Measurements from ENCODE around the gene C10orf71. TPM values are rescaled to one million over a fixed set of nuclear protein-coding genes. Genes with fewer than 3 reads are reported as not detected.

The C10orf71 gene
- total and polyA plus RNA-seq, 2 of the 8 experiments (the other 6 are each of a cell fraction or from before 2014, with no cell fraction given), result not detected

GRCh38 chr10:49296382-49296781 lies 2.6 kb upstream of the C10orf71 start:
- ChIA-PET POLR2A (ENCODE audit: partially characterized antibody) (no interaction called here), CTCF (ENCODE audit: partially characterized antibody) (interaction anchor here (0.6 to 3.2 kb wide), 11 partner anchors 9 to 1493 kb away, joined by 3 to 19 read pairs (median 3); no protein-coding TSS in a partner anchor)
- no peak overlapping the region for H2AFZ ChIP-seq (ENCODE audit: low read length)
- H2AK5ac ChIP-seq (ENCODE audit: low read depth, low read length), result no peak overlapping the region
- DNase-seq (ENCODE audit: low read depth in 1 of 2, low spot score in 2 of 2), result no peak
- no peak overlapping the region for H2BK20ac ChIP-seq (ENCODE audit: low read length)
- peaks cover 0 to 13% (median 5%) of the 10 kb centered on the region in 4 experiments; a peak in 5 of 7 replicates for H3K4me1 ChIP-seq (replicated peaks in 1 of 4; ENCODE audit: control insufficient read depth in 3 of 4, insufficient read depth in 4 of 4, low read length in 3 of 4)
- no peak overlapping the region for H4K91ac ChIP-seq (replicated peaks; ENCODE audit: insufficient read length, low read length)
- no peaks in the 10 kb centered on the region for H3K9me3 ChIP-seq (ENCODE audit: insufficient read depth in 2 of 2, low read depth in 1 of 2, low read length in 1 of 2)
- H3K56ac ChIP-seq (replicated peaks; ENCODE audit: insufficient read length, low read depth, low read length), result no peak overlapping the region
- no peak overlapping the region for H3K27ac ChIP-seq (ENCODE audit: low read depth, low read length)
- FAIRE-seq, result no peak
- H3K27me3 ChIP-seq (replicated peaks in 1 of 4; ENCODE audit: control insufficient read depth in 3 of 4, extremely low read depth in 1 of 4, insufficient read depth in 3 of 4, low read length in 3 of 4), result no peaks in the 10 kb centered on the region
- no peak overlapping the region for H3K4me2 ChIP-seq (ENCODE audit: insufficient read depth in 1 of 2, low read depth in 2 of 2, low read length in 2 of 2)
- no peak overlapping the region for H3K14ac ChIP-seq (ENCODE audit: insufficient read length)
- no peaks in the 10 kb centered on the region for H3K79me2 ChIP-seq (ENCODE audit: control insufficient read depth in 1 of 2, insufficient read depth in 2 of 2, low read length in 2 of 2)
- H3K9ac ChIP-seq (replicated peaks in 1 of 4; ENCODE audit: extremely low read depth in 1 of 4, low read depth in 3 of 4, low read length in 3 of 4), result no peak overlapping the region
- H3K18ac ChIP-seq (ENCODE audit: extremely low read depth, low read length), result no peak overlapping the region
- no peaks in the 10 kb centered on the region for H3K36me3 ChIP-seq (ENCODE audit: control insufficient read depth in 2 of 4, insufficient read depth in 4 of 4, low read length in 3 of 4)
- no peak overlapping the region for H3K4me3 ChIP-seq (ENCODE audit: extremely low read depth in 1 of 4, insufficient read depth in 2 of 4, low read depth in 3 of 4, low read length in 4 of 4)
- no peak overlapping the region for H2BK15ac ChIP-seq (ENCODE audit: low read length)
- H3K79me1 ChIP-seq (ENCODE audit: low read depth, low read length), result no peaks in the 10 kb centered on the region
- 92% methylated on average over 7 of the region's 7 CpGs; no CpG with 5 or more reads in 1 of the 2 experiments for WGBS, 2 experiments (ENCODE audit: extremely low coverage in 1 of 2, insufficient coverage in 1 of 2, insufficient read length in 1 of 2, insufficient replicate concordance in 2 of 2, low coverage in 1 of 2, low lambda C conversion rate in 2 of 2, missing lambda C conversion rate in 1 of 2)
- H3K23me2 ChIP-seq (ENCODE audit: low read depth, low read length), result no peaks in the 10 kb centered on the region
- H4K5ac ChIP-seq (ENCODE audit: insufficient read length, low read depth, low read length), result no peak overlapping the region
- H2BK12ac ChIP-seq (ENCODE audit: low read depth, low read length), result no peak overlapping the region
- no peak overlapping the region for H4K8ac ChIP-seq (ENCODE audit: extremely low read depth, insufficient read depth, low read length)
- no peak overlapping the region for H3K23ac ChIP-seq (ENCODE audit: insufficient read length)
- TF ChIP-seq SIN3A (conservative IDR thresholded peaks at IDR 0.05 in 1 of 2, IDR thresholded peaks at IDR 0.05 in 1 of 2; ENCODE audit: low read depth in 1 of 2, low read length in 2 of 2) (no peak), YY1 (IDR thresholded peaks at IDR 0.05; ENCODE audit: low read depth, low read length) (no peak), CHD2 (IDR thresholded peaks at IDR 0.05; ENCODE audit: low read length) (no peak), KDM5A (IDR thresholded peaks at IDR 0.05; ENCODE audit: low read length) (no peak), PHF8 (conservative IDR thresholded peaks at IDR 0.05; ENCODE audit: low read depth, low read length) (no peak), KDM1A (IDR thresholded peaks at IDR 0.05; ENCODE audit: borderline replicate concordance, low read length) (no peak), ZNF274 (IDR thresholded peaks at IDR 0.05; ENCODE audit: borderline replicate concordance, extremely low read depth, low read length) (no peak)
- TF ChIP-seq, protein P1, sequence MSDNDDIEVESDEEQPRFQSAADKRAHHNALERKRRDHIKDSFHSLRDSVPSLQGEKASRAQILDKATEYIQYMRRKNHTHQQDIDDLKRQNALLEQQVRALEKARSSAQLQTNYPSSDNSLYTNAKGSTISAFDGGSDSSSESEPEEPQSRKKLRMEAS (IDR thresholded peaks at IDR 0.05), result no peak
- H3K4ac ChIP-seq (replicated peaks; ENCODE audit: insufficient read length, low read depth, low read length), result no peak overlapping the region
- H2BK120ac ChIP-seq (replicated peaks; ENCODE audit: low read depth, low read length), result no peak overlapping the region
- no peaks in the 10 kb centered on the region for H4K20me1 ChIP-seq (replicated peaks in 1 of 2; ENCODE audit: control insufficient read depth in 1 of 2, insufficient read depth in 2 of 2, low read length in 2 of 2)
- no peak overlapping the region for H2BK5ac ChIP-seq (ENCODE audit: low read depth, low read length)
